HG03457 (cell line): Measurements from ENCODE around the gene FCGR1A.
"Not testable (repeated sequence)": the region's sequence is repeated elsewhere in the genome, so short reads cannot be mapped to it uniquely, and the experiment has no call there.

Source experiments
- ATAC-seq: cut with Tn5 transposase; IDR thresholded peaks from one replicate; pipeline ENCODE4 v1.9.1; 2021; ENCODE audit warnings: moderate number of reproducible peaks; ENCODE audit not compliant: unreplicated experiment

Gene FCGR1A

DNA sequence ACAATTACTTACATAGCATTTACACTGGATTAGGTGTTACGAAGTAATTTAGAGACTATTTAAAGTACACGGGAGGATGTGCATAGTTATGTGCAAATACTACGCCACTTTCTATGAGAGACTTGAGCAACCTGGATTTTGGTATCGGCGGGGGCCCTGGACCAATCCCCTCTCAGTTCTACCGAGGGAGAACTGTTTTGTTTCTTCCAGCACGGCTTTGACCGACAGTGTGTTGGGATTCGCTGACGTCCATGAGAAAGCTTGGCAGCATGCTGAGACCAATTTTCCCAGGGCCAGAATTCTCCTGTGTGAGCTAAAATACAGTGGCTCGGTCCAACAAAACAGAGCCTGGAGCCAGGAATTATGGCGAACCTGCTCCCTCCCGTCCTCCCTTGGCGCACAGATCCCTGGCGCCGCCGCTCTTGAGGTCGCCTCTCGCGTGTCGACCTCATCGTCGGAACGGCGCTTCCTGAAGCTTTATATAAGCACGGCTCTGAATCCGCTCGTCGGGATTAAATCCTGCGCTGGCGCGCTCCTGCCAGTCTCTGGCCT, 49.3 kb downstream of the FCGR1A start:
- peak; percentile 5 for ATAC-seq

DNA sequence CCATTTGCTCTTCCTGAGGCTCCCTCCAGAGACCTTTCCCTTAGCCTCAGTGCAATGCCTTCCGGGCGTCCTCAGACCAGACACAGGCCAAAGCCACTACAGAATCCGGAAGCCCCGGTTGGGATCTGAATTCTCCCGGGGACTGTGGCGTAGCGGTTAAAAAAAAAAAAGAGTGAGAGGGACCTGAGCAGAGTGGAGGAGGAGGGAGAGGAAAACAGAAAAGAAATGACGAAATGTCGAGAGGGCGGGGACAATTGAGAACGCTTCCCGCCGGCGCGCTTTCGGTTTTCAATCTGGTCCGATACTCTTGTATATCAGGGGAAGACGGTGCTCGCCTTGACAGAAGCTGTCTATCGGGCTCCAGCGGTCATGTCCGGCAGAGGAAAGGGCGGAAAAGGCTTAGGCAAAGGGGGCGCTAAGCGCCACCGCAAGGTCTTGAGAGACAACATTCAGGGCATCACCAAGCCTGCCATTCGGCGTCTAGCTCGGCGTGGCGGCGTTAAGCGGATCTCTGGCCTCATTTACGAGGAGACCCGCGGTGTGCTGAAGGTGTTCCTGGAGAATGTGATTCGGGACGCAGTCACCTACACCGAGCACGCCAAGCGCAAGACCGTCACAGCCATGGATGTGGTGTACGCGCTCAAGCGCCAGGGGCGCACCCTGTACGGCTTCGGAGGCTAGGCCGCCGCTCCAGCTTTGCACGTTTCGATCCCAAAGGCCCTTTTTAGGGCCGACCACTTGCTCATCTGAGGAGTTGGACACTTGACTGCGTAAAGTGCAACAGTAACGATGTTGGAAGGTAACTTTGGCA, 50.0 kb downstream of the FCGR1A start:
- peak; percentile 52 for ATAC-seq

DNA sequence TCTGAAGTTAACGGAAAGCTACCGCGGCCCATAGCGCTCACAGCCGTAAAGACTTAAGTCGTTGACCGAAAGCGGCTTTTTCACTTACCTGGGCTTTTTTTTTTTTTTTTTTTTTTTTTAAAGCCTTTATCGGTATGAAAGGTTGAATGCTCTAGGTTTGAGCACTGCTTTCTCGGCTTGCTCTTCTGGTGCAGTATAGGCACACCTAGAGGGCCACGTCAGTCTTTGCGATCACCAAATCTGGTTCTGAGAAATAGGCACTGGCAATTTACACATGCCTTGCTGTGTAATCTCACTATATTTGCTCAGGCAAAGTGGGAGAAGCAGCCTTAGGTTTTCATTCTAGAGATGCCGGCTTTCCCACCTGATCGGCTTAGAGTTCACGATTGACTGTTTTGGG, 50.6 kb downstream of the FCGR1A start:
- not testable (repeated sequence) for ATAC-seq

DNA sequence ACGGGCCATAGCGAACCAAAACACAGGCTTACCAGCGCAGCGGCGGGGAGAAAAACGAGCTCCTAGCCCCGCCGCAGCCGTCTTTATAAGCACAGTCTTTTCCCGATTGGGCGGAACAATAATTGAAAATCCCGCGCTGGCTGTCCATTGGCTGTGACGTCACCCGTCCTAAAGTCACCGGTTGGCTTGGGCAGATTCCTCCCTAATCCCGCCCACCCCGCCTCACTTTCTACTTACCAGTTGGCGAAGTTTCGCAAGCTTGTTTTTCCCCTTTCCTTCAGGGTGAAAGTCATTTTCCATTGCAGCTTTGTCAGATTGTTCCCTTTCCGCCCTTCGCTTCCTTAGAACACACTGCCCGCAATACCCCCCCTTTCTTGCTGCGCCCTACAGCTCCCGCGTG, 58.7 kb downstream of the FCGR1A start:
- peak; percentile 24 for ATAC-seq
